Panc1 (cell line): ENCODE measurements around the gene SHISAL2A. TPM values are rescaled to one million over a fixed set of nuclear protein-coding genes. Genes with fewer than 3 reads are reported as not detected.

Experiments
- ATAC-seq: fragments of 200-7000 bp; cut with Tn5 transposase; 2 replicates; pipeline ENCODE4 v1.9.1; 2020; ENCODE audit warnings: mild to moderate bottlenecking, moderate library complexity
- BruUV-seq: library from RNA; stranded (reverse); fragments of 400-500 nt; replicated peaks from 2 replicates; lab custom pipeline; 2021; lab: Mats Ljungman, UMichigan
- CTCF ChIA-PET: fragments of 300-600 bp; sonication (Branson Sonifier 250); formaldehyde crosslinking; loops from one replicate; lab custom pipeline; 2022; ENCODE audit warnings: antibody characterized with exemption; lab: Charles Lee
- POLR2A ChIA-PET: fragments of 300-600 bp; sonication (Branson Sonifier 250); formaldehyde crosslinking; loops from one replicate; lab custom pipeline; 2022; ENCODE audit warnings: antibody characterized with exemption; lab: Charles Lee
- DNase-seq: peaks from one replicate; pipeline ENCODE4 v3.0.0-alpha.2; 2010; ENCODE audit warnings: low read depth, low spot score
- H3K27ac ChIP-seq: 2 replicates; pipeline ENCODE4 v1.5.1; 2011; ENCODE audit warnings: mild to moderate bottlenecking, low read length, inconsistent platforms
- H3K27me3 ChIP-seq: fragments of 200-500 bp; sonication (Bioruptor generic); 2 replicates; pipeline ENCODE4 v1.6.0; 2014; ENCODE audit warnings: low read length, inconsistent platforms; ENCODE audit not compliant: control insufficient read depth, insufficient read depth
- H3K36me3 ChIP-seq: fragments of 200-500 bp; sonication (Bioruptor generic); 2 replicates; pipeline ENCODE4 v1.5.1; 2014; ENCODE audit warnings: inconsistent platforms, mild to moderate bottlenecking, low read length, moderate library complexity; ENCODE audit not compliant: control insufficient read depth, insufficient read depth
- H3K4me1 ChIP-seq: 2 replicates; pipeline ENCODE4 v1.5.1; 2011; ENCODE audit warnings: inconsistent platforms, mild to moderate bottlenecking, low read length, moderate library complexity; ENCODE audit not compliant: control insufficient read depth, insufficient read depth
- H3K4me3 ChIP-seq, 2 experiments: 2 replicates each; pipeline ENCODE4 v1.5.1; 2011 to 2012; ENCODE audit warnings: low read depth in 2 of 2, low read length in 2 of 2, mild to moderate bottlenecking in 2 of 2, inconsistent platforms in 1 of 2, moderate library complexity in 1 of 2
- H3K9me3 ChIP-seq: fragments of 200-500 bp; sonication (Bioruptor generic); 2 replicates; pipeline ENCODE4 v1.5.1; 2014; ENCODE audit warnings: low read depth, mild to moderate bottlenecking, inconsistent platforms, low read length, moderate library complexity; ENCODE audit not compliant: control insufficient read depth, insufficient read depth
- CTCF ChIP-seq: fragments of 450-650 bp; IDR thresholded peaks from 2 replicates; pipeline ENCODE4 v1.5.1; 2017; ENCODE audit warnings: mild to moderate bottlenecking
- POLR2AphosphoS5 ChIP-seq: IDR thresholded peaks from 2 replicates; pipeline ENCODE4 v1.6.1; 2012; ENCODE audit warnings: mild to moderate bottlenecking, low read depth, low read length, moderate library complexity
- REST ChIP-seq, 2 experiments: IDR thresholded peaks; 2 replicates each; pipeline ENCODE4 v1.6.1; 2011 to 2012; ENCODE audit warnings: low read depth in 2 of 2, control low read depth in 1 of 2, low read length in 1 of 2, mild to moderate bottlenecking in 1 of 2, moderate library complexity in 1 of 2; ENCODE audit not compliant: insufficient read depth in 1 of 2
- SIN3A ChIP-seq: IDR thresholded peaks from 2 replicates; pipeline ENCODE4 v1.6.1; 2012; ENCODE audit warnings: low read depth, mild to moderate bottlenecking, low read length, moderate library complexity, borderline replicate concordance; ENCODE audit not compliant: insufficient read depth
- TCF7L2 ChIP-seq: IDR thresholded peaks from 2 replicates; pipeline ENCODE4 v1.6.1; 2011; ENCODE audit warnings: mild to moderate bottlenecking, low read depth, low read length, inconsistent platforms
- in situ Hi-C: cut with HindIII; loops from 2 replicates; pipeline ENCODE4 v1.10.0; 2016; ENCODE audit warnings: low sequenced_read_pairs, low pct_unique_long_range_greater_than_20kb
- intact Hi-C: fragments of 100-400 bp; cut with micrococcal nuclease; formaldehyde crosslinking; loops from one replicate; pipeline ENCODE4 v1.10.0; 2022; ENCODE audit not compliant: unreplicated experiment
- total RNA-seq: library from RNA; stranded (reverse); gene quantifications from one replicate; pipeline ENCODE4 v1.2.1, GENCODE V29; 2021; ENCODE audit not compliant: unreplicated experiment

Gene SHISAL2A
- total RNA-seq, 1 experiment from 2014 or later: 0.23 TPM

GRCh38 chr1:52634111-52634510 is 1.1 kb downstream of the SHISAL2A start:
- in situ Hi-C loops: no loop called here
- no peak for DNase-seq
- no TSS peak for BruUV-seq
- intact Hi-C loops: no loop called here
- ChIA-PET POLR2A (no interaction called here), CTCF (no interaction called here)
- no peaks in the 10 kb centered on the region for H3K36me3 ChIP-seq
- H3K27me3 ChIP-seq: peaks cover 16% of the 10 kb centered on the region
- TF ChIP-seq REST (IDR thresholded peaks at IDR 0.05; ENCODE audit: insufficient read depth in 1 of 2, low read depth in 2 of 2, low read length in 1 of 2) (no peak), SIN3A (no peak), CTCF (no peak), TCF7L2 (no peak), POLR2AphosphoS5 (no peak)
- H3K4me1 ChIP-seq: no peaks in the 10 kb centered on the region
- H3K9me3 ChIP-seq: no peaks in the 10 kb centered on the region
- ATAC-seq: no peak
- no peak overlapping the region for H3K4me3 ChIP-seq
- no peak overlapping the region for H3K27ac ChIP-seq

GRCh38 chr1:52635321-52636089 is 2.5 kb downstream of the SHISAL2A start:
- Histone ChIP-seq H3K27ac (no peak overlapping the region), H3K4me3 (no peak overlapping the region), H3K36me3 (no peaks in the 10 kb centered on the region), H3K4me1 (no peaks in the 10 kb centered on the region), H3K9me3 (no peaks in the 10 kb centered on the region), H3K27me3 (peaks cover 16% of the 10 kb centered on the region)
- in situ Hi-C loops (no loop called here), intact Hi-C loops (no loop called here)
- DNase-seq: no peak
- no TSS peak for BruUV-seq
- ATAC-seq: no peak
- TF ChIP-seq TCF7L2 (no peak), SIN3A (no peak), POLR2AphosphoS5 (no peak), CTCF (no peak), REST (IDR thresholded peaks at IDR 0.05; ENCODE audit: insufficient read depth in 1 of 2, low read depth in 2 of 2, low read length in 1 of 2) (no peak)
- ChIA-PET POLR2A (no interaction called here), CTCF (no interaction called here)
